ENCODE data around the gene MRPL17.

Gene MRPL17

GRCh38 chr11:6658647-6659046 lies 24.5 kb downstream of the MRPL17 start:
- Histone ChIP-seq H3K4me3 (no peak overlapping the region), H3K27ac (no peak overlapping the region)
- no peak for TF ChIP-seq CTCF (IDR thresholded peaks at IDR 0.05)
- DNase-seq (ENCODE audit: low spot score) = no peak

DNA sequence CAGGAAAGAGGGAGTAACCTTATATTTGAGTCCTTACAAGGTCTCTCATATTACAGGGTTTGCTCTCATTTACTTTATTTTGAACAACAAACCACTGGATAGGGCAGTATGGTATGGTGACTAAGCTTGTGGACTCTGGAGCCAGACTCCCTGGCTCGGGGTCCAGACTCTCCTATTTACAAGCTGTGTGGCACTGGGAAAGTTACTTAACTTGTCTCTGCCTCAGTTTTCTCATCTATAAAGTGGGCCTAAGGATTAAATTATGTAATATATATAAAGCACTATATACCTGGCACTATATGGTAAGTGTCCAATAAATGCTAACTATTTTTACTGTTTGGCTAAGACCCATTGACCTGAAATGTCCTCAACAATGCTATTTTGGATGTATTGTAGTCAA lies 25.8 kb downstream of the MRPL17 start:
- no peak for TF ChIP-seq CTCF (IDR thresholded peaks at IDR 0.05)
- peak overlapping the region in 1 of 2 donors; percentile 67 for H3K27ac ChIP-seq
- no peak for DNase-seq (ENCODE audit: low spot score)
- H3K4me3 ChIP-seq = no peak overlapping the region

GRCh38 chr11:6656936-6657335 lies 26.2 kb downstream of the MRPL17 start:
- no peak overlapping the region for H3K4me3 ChIP-seq
- TF ChIP-seq CTCF (IDR thresholded peaks at IDR 0.05) = no peak
- no peak for DNase-seq (ENCODE audit: low spot score)
- H3K27ac ChIP-seq = peak overlapping the region in 1 of 2 donors; percentile 67

- Histone ChIP-seq H3K4me3 (no peak overlapping the region), H3K27ac (peak overlapping the region in 1 of 2 donors; percentile 67)
- DNase-seq (ENCODE audit: low spot score) = no peak
- no peak for TF ChIP-seq CTCF (IDR thresholded peaks at IDR 0.05)
Observed at GRCh38 chr11:6656584-6656915, 26.6 kb downstream of the MRPL17 start.

GRCh38 chr11:6655790-6656583 lies 27.2 kb downstream of the MRPL17 start, which contains the start of gene DCHS1:
Gene DCHS1, minus strand, starts transcription at chr11:6655809. Its CDS starts 14,196 bp downstream, at chr11:6641613.
- TF ChIP-seq CTCF (IDR thresholded peaks at IDR 0.05) = no peak

GRCh38 chr11:6655020-6655789 lies 27.9 kb downstream of the MRPL17 start:
- no peak for TF ChIP-seq CTCF (IDR thresholded peaks at IDR 0.05)
- Histone ChIP-seq H3K27ac (peak overlapping the region; percentile 67 to 82), H3K4me3 (peak overlapping the region; percentile 77)
- no peak for DNase-seq (ENCODE audit: low spot score)

More at GRCh38 chr11:6655790-6656583, 27.2 kb downstream of the MRPL17 start, which contains the start of gene DCHS1:
- Histone ChIP-seq H3K27ac (peak within 1 kb of the TSS; percentile 67 to 82), H3K4me3 (peak within 1 kb of the TSS; percentile 77)
- no peak for DNase-seq (ENCODE audit: low spot score)
